H9 (cell line): ENCODE measurements around the gene CRNKL1. TPM values are rescaled to one million over a fixed set of nuclear protein-coding genes. Genes with fewer than 3 reads are reported as not detected.

Experiments
- DNase-seq: peaks from one replicate; pipeline ENCODE4 v3.0.0-alpha.2; 2017
- H2AFZ ChIP-seq: one replicate; pipeline ENCODE4 v1.6.1; 2013; ENCODE audit warnings: mild to moderate bottlenecking, low read length, control low read depth, moderate library complexity
- H2AK5ac ChIP-seq: 2 replicates; pipeline ENCODE4 v1.6.1; 2013; ENCODE audit warnings: low read length, control low read depth, mixed read lengths; ENCODE audit not compliant: insufficient read length
- H2BK120ac ChIP-seq: one replicate; pipeline ENCODE4 v1.6.1; 2013; ENCODE audit warnings: low read depth, mild to moderate bottlenecking, low read length, control low read depth, inconsistent platforms; ENCODE audit not compliant: poor library complexity, severe bottlenecking
- H2BK12ac ChIP-seq: 2 replicates; pipeline ENCODE4 v1.6.1; 2013; ENCODE audit warnings: low read length, control low read depth, mixed read lengths, low read depth; ENCODE audit not compliant: insufficient read length
- H2BK15ac ChIP-seq: 2 replicates; pipeline ENCODE4 v1.6.1; 2013; ENCODE audit warnings: low read depth, low read length, control low read depth
- H2BK20ac ChIP-seq: one replicate; pipeline ENCODE4 v1.6.1; 2013; ENCODE audit warnings: low read depth, mild to moderate bottlenecking, low read length, control low read depth, inconsistent platforms; ENCODE audit not compliant: poor library complexity, severe bottlenecking
- H2BK5ac ChIP-seq: 2 replicates; pipeline ENCODE4 v1.6.1; 2013; ENCODE audit warnings: low read length, control low read depth, mixed read lengths; ENCODE audit not compliant: insufficient read length
- H3K14ac ChIP-seq: 2 replicates; pipeline ENCODE4 v1.6.1; 2013; ENCODE audit warnings: low read length, control low read depth; ENCODE audit not compliant: insufficient read depth
- H3K18ac ChIP-seq: 2 replicates; pipeline ENCODE4 v1.6.1; 2013; ENCODE audit warnings: low read depth, mild to moderate bottlenecking, mixed read lengths, low read length, control low read depth; ENCODE audit not compliant: insufficient read length
- H3K23ac ChIP-seq: 2 replicates; pipeline ENCODE4 v1.6.1; 2013; ENCODE audit warnings: low read length, control low read depth, mixed read lengths, low read depth; ENCODE audit not compliant: insufficient read length
- H3K23me2 ChIP-seq: 2 replicates; pipeline ENCODE4 v1.6.1; 2013; ENCODE audit warnings: low read depth, mild to moderate bottlenecking, mixed read lengths, low read length, control low read depth; ENCODE audit not compliant: insufficient read length, poor library complexity, severe bottlenecking
- H3K27ac ChIP-seq: 2 replicates; pipeline ENCODE4 v1.5.1; 2013; ENCODE audit warnings: low read length, control low read depth, mixed read lengths, low read depth; ENCODE audit not compliant: insufficient read length
- H3K27me3 ChIP-seq: 2 replicates; pipeline ENCODE4 v1.6.1; 2013; ENCODE audit warnings: low read length, control low read depth, inconsistent platforms; ENCODE audit not compliant: insufficient read depth
- H3K4ac ChIP-seq: 2 replicates; pipeline ENCODE4 v1.6.1; 2013; ENCODE audit warnings: low read depth, mild to moderate bottlenecking, control low read depth, inconsistent platforms, low read length, moderate library complexity
- H3K4me1 ChIP-seq: 2 replicates; pipeline ENCODE4 v1.6.1; 2013; ENCODE audit warnings: low read length, control low read depth, inconsistent platforms; ENCODE audit not compliant: insufficient read depth
- H3K4me2 ChIP-seq: 2 replicates; pipeline ENCODE4 v1.6.1; 2013; ENCODE audit warnings: low read length, control low read depth, mixed read lengths; ENCODE audit not compliant: insufficient read length, insufficient read depth
- H3K56ac ChIP-seq: 2 replicates; pipeline ENCODE4 v1.6.1; 2013; ENCODE audit warnings: low read depth, mild to moderate bottlenecking, mixed read lengths, low read length, control low read depth; ENCODE audit not compliant: insufficient read length
- H3K79me1 ChIP-seq: 2 replicates; pipeline ENCODE4 v1.6.1; 2013; ENCODE audit warnings: low read depth, mild to moderate bottlenecking, moderate library complexity, low read length, control low read depth, inconsistent platforms; ENCODE audit not compliant: insufficient read depth, poor library complexity, severe bottlenecking
- H3K79me2 ChIP-seq: 2 replicates; pipeline ENCODE4 v1.6.1; 2013; ENCODE audit warnings: low read length, control low read depth, inconsistent platforms; ENCODE audit not compliant: insufficient read depth
- H3K9ac ChIP-seq: 2 replicates; pipeline ENCODE4 v1.6.1; 2013; ENCODE audit warnings: low read length, control low read depth, mixed read lengths; ENCODE audit not compliant: insufficient read length; ENCODE audit errors: extremely low read depth
- H3K9me3 ChIP-seq: one replicate; pipeline ENCODE4 v1.6.1; 2013; ENCODE audit warnings: low read depth, low read length, inconsistent platforms; ENCODE audit not compliant: control insufficient read depth
- H3T11ph ChIP-seq: one replicate; pipeline ENCODE4 v1.6.1; 2013; ENCODE audit warnings: mild to moderate bottlenecking, low read length, control low read depth, inconsistent platforms
- H4K20me1 ChIP-seq: one replicate; pipeline ENCODE4 v1.6.1; 2013; ENCODE audit not compliant: control insufficient read depth, insufficient read length, insufficient read depth
- H4K5ac ChIP-seq: 2 replicates; pipeline ENCODE4 v1.6.1; 2013; ENCODE audit warnings: low read depth, mild to moderate bottlenecking, mixed read lengths, low read length, control low read depth; ENCODE audit not compliant: insufficient read length
- H4K8ac ChIP-seq: replicated peaks from 2 replicates; pipeline ENCODE4 v1.6.1; 2013; ENCODE audit warnings: low read length, control low read depth, mixed read lengths, low read depth; ENCODE audit not compliant: insufficient read length
- H4K91ac ChIP-seq: 2 replicates; pipeline ENCODE4 v1.6.1; 2013; ENCODE audit warnings: low read depth, mild to moderate bottlenecking, moderate library complexity, mixed read lengths, low read length, control low read depth; ENCODE audit not compliant: insufficient read length
- H3K27ac Mint-ChIP-seq, 3 experiments: 2 replicates in 2 of 3; 3 replicates in 1 of 3; pipeline ENCODE4 v1.8.0; 2020 to 2021; ENCODE audit warnings: mixed read lengths in 3 of 3, mild to moderate bottlenecking in 1 of 3, moderate library complexity in 1 of 3
- H3K27me3 Mint-ChIP-seq: 2 replicates; pipeline ENCODE4 v1.8.0; 2021; ENCODE audit warnings: low read depth, mild to moderate bottlenecking, moderate library complexity, mixed read lengths
- H3K36me3 Mint-ChIP-seq, 3 experiments: 2 replicates in 2 of 3; 3 replicates in 1 of 3; pipeline ENCODE4 v1.8.0; 2020 to 2021; ENCODE audit warnings: low read depth in 3 of 3, mixed read lengths in 3 of 3; ENCODE audit not compliant: insufficient read depth in 1 of 3
- H3K4me1 Mint-ChIP-seq, 2 experiments: 2 replicates each; pipeline ENCODE4 v1.8.0; 2020; ENCODE audit warnings: mixed read lengths in 2 of 2
- H3K4me3 Mint-ChIP-seq, 2 experiments: 2 replicates in 1 of 2; 3 replicates in 1 of 2; pipeline ENCODE4 v1.8.0; 2020 to 2021; ENCODE audit warnings: mild to moderate bottlenecking in 2 of 2, mixed read lengths in 2 of 2, moderate library complexity in 1 of 2
- H3K9me3 Mint-ChIP-seq, 2 experiments: 2 replicates in 1 of 2; 3 replicates in 1 of 2; pipeline ENCODE4 v1.8.0; 2020; ENCODE audit warnings: mild to moderate bottlenecking in 2 of 2, mixed read lengths in 2 of 2, moderate library complexity in 1 of 2
- WGBS: extraction: QIAGEN DNeasy Blood & Tissue Kit; methylation state at CpG from one replicate; pipeline ENCODE4 v1.1.7; 2013; ENCODE audit warnings: missing lambda C conversion rate, low lambda C conversion rate, mixed read lengths; ENCODE audit not compliant: insufficient read length; ENCODE audit errors: extremely low coverage; 5-methylcytosine and 5-hydroxymethylcytosine counted together
- total RNA-seq: library from RNA; stranded (reverse); gene quantifications from 2 replicates; pipeline ENCODE4 v1.2.1, GENCODE V29; 2021
- TF ChIP-seq, protein P1 (sequence below): fragments of 200-600 bp; sonication (generic); conservative IDR thresholded peaks from 3 replicates; pipeline ENCODE4 v1.8.0; 2021; ENCODE audit warnings: antibody characterized with exemption, mild to moderate bottlenecking

Gene CRNKL1
- total RNA-seq, 1 experiment from 2014 or later: 30.2 TPM

GRCh38 chr20:20089939-20090338 is 37.7 kb upstream of the CRNKL1 start:
- Histone ChIP-seq H2BK15ac (no peak overlapping the region), H2BK12ac (no peak overlapping the region), H4K91ac (no peak overlapping the region), H3K56ac (no peak overlapping the region), H4K20me1 (no peaks in the 10 kb centered on the region), H3K4me1 (no peaks in the 10 kb centered on the region), H3K14ac (no peak overlapping the region), H4K5ac (no peak overlapping the region), H3K23me2 (no peaks in the 10 kb centered on the region), H3K27me3 (no peaks in the 10 kb centered on the region), H3K23ac (no peak overlapping the region), H2BK120ac (no peak overlapping the region), H2AFZ (no peak overlapping the region), H3K9ac (no peak overlapping the region), H3K79me2 (no peaks in the 10 kb centered on the region), H3K9me3 (no peaks in the 10 kb centered on the region), H3K4me2 (no peak overlapping the region), H3K18ac (no peak overlapping the region), H4K8ac (no peak overlapping the region), H3T11ph (no peak overlapping the region), H3K27ac (no peak overlapping the region), H2AK5ac (no peak overlapping the region), H3K79me1 (no peaks in the 10 kb centered on the region), H3K4ac (no peak overlapping the region), H2BK5ac (no peak overlapping the region), H2BK20ac (no peak overlapping the region)
- DNase-seq: no peak
- no peak overlapping the region for H3K27ac Mint-ChIP-seq
- no peaks in the 10 kb centered on the region for H3K9me3 Mint-ChIP-seq
- TF ChIP-seq, protein P1, sequence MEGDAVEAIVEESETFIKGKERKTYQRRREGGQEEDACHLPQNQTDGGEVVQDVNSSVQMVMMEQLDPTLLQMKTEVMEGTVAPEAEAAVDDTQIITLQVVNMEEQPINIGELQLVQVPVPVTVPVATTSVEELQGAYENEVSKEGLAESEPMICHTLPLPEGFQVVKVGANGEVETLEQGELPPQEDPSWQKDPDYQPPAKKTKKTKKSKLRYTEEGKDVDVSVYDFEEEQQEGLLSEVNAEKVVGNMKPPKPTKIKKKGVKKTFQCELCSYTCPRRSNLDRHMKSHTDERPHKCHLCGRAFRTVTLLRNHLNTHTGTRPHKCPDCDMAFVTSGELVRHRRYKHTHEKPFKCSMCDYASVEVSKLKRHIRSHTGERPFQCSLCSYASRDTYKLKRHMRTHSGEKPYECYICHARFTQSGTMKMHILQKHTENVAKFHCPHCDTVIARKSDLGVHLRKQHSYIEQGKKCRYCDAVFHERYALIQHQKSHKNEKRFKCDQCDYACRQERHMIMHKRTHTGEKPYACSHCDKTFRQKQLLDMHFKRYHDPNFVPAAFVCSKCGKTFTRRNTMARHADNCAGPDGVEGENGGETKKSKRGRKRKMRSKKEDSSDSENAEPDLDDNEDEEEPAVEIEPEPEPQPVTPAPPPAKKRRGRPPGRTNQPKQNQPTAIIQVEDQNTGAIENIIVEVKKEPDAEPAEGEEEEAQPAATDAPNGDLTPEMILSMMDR: no peak
- H3K36me3 Mint-ChIP-seq: no peaks in the 10 kb centered on the region
- H3K4me3 Mint-ChIP-seq: no peak overlapping the region
- no peaks in the 10 kb centered on the region; the same call in 1 of the 2 replicates for H3K27me3 Mint-ChIP-seq
- H3K4me1 Mint-ChIP-seq: no peaks in the 10 kb centered on the region; a peak in 1 of 4 replicates
- WGBS: no CpG with 5 or more reads among the region's 1 CpG
